ENCODE results near the gene ATXN1.

The ATXN1 gene

GRCh38 chr6:16696496-16696895 is 64.8 kb downstream of the ATXN1 start:
- DNase-seq, result no peak

GRCh38 chr6:16694781-16695578 is 66.3 kb downstream of the ATXN1 start:
- DNase-seq, result no peak

GRCh38 chr6:16691324-16691723 is 69.9 kb downstream of the ATXN1 start:
- DNase-seq, result no peak

- no peak for DNase-seq
Observed at GRCh38 chr6:16690608-16691142, 70.6 kb downstream of the ATXN1 start.

GRCh38 chr6:16689788-16690607 is 71.3 kb downstream of the ATXN1 start:
- no peak for DNase-seq

- DNase-seq, result no peak
Observed at GRCh38 chr6:16688984-16689636, 72.2 kb downstream of the ATXN1 start.

- DNase-seq, result no peak
Observed at GRCh38 chr6:16688436-16688835, 72.8 kb downstream of the ATXN1 start.

GRCh38 chr6:16687045-16687444 is 74.2 kb downstream of the ATXN1 start:
- DNase-seq, result no peak

GRCh38 chr6:16684896-16685554 is 76.2 kb downstream of the ATXN1 start:
- DNase-seq, result no peak

GRCh38 chr6:16684195-16684689 is 77.0 kb downstream of the ATXN1 start:
- no peak for DNase-seq

GRCh38 chr6:16683641-16684194 is 77.5 kb downstream of the ATXN1 start:
- DNase-seq, result no peak

GRCh38 chr6:16681260-16681873 is 79.9 kb downstream of the ATXN1 start:
- no peak for DNase-seq

- DNase-seq, result no peak
Observed at GRCh38 chr6:16679050-16679449, 82.2 kb downstream of the ATXN1 start.

GRCh38 chr6:16677458-16677857 is 83.8 kb downstream of the ATXN1 start:
- no peak for DNase-seq

- DNase-seq, result no peak
Observed at GRCh38 chr6:16676978-16677377, 84.3 kb downstream of the ATXN1 start.

GRCh38 chr6:16676376-16676775 is 84.9 kb downstream of the ATXN1 start:
- DNase-seq, result no peak

GRCh38 chr6:16674801-16675392 is 86.4 kb downstream of the ATXN1 start:
- no peak for DNase-seq

GRCh38 chr6:16673011-16673797 is 88.1 kb downstream of the ATXN1 start:
- no peak for DNase-seq

- no peak for DNase-seq
Observed at GRCh38 chr6:16671302-16672289, 89.7 kb downstream of the ATXN1 start.

All from activated gamma-delta T cell (primary cell).